Neural cell (in vitro differentiated cells): ENCODE results near the gene GRAP2.

Experiments
- CTCF ChIP-seq: fragments of 450-650 bp; IDR thresholded peaks from 2 replicates; pipeline ENCODE4 v1.5.1; 2014; ENCODE audit warnings: antibody characterized with exemption, mild to moderate bottlenecking, moderate library complexity; ENCODE audit not compliant: poor library complexity, severe bottlenecking
- EP300 ChIP-seq: fragments of 450-650 bp; conservative IDR thresholded peaks from 2 replicates; pipeline ENCODE4 v1.6.1; 2014; ENCODE audit warnings: antibody characterized with exemption, mild to moderate bottlenecking, moderate library complexity; ENCODE audit not compliant: poor library complexity, severe bottlenecking
- RAD21 ChIP-seq: fragments of 450-650 bp; conservative IDR thresholded peaks from 2 replicates; pipeline ENCODE4 v1.6.1; 2014; ENCODE audit warnings: antibody characterized with exemption, mild to moderate bottlenecking, moderate library complexity
- TAF1 ChIP-seq: IDR thresholded peaks from 2 replicates; pipeline ENCODE4 v1.6.1; 2012; ENCODE audit warnings: low read depth
- TF ChIP-seq, protein P1 (sequence below): IDR thresholded peaks from 2 replicates; pipeline ENCODE4 v1.6.1; 2012; ENCODE audit warnings: borderline replicate concordance

DNA sequence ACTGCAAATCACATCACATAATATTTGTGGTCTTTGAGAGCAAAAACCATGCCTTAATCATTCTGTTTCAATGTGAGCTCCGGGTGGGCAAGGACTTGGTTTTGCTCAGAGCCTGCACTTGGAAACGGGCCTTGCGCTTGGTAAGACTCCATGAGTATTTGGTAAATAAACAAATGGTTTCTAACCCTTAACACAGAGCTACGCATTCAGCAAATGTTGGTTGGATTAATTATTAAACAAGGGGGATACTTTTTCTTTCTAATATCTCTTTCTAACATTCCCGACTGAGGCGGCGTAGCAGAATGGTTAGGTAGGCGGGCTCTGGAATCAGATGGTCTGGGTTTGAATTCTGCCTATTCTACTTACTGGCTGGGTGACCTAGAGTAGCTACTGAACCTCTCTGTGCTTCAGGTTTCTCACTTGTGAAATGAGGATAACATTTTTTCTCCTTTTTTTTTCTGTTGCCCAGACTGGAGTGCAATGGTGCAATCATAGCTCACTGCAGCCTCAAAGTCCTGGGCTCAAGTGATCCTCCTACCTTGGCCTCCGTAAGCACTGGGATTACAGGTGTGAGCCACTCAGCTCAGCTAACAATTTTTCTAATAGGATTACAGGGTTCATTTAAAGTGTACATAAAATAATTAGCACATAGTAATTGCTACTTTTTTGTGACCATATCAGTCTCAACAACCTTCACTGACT is 90.4 kb downstream of the GRAP2 start:
- TF ChIP-seq, protein P1, sequence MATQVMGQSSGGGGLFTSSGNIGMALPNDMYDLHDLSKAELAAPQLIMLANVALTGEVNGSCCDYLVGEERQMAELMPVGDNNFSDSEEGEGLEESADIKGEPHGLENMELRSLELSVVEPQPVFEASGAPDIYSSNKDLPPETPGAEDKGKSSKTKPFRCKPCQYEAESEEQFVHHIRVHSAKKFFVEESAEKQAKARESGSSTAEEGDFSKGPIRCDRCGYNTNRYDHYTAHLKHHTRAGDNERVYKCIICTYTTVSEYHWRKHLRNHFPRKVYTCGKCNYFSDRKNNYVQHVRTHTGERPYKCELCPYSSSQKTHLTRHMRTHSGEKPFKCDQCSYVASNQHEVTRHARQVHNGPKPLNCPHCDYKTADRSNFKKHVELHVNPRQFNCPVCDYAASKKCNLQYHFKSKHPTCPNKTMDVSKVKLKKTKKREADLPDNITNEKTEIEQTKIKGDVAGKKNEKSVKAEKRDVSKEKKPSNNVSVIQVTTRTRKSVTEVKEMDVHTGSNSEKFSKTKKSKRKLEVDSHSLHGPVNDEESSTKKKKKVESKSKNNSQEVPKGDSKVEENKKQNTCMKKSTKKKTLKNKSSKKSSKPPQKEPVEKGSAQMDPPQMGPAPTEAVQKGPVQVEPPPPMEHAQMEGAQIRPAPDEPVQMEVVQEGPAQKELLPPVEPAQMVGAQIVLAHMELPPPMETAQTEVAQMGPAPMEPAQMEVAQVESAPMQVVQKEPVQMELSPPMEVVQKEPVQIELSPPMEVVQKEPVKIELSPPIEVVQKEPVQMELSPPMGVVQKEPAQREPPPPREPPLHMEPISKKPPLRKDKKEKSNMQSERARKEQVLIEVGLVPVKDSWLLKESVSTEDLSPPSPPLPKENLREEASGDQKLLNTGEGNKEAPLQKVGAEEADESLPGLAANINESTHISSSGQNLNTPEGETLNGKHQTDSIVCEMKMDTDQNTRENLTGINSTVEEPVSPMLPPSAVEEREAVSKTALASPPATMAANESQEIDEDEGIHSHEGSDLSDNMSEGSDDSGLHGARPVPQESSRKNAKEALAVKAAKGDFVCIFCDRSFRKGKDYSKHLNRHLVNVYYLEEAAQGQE: no peak
- no peak for TF ChIP-seq EP300
- TF ChIP-seq CTCF: no peak
- no peak for TF ChIP-seq TAF1
- TF ChIP-seq RAD21: no peak
